K562 (cell line): ENCODE measurements around the gene ATP7B. TPM values are rescaled to one million over a fixed set of nuclear protein-coding genes. Genes with fewer than 3 reads are reported as not detected.
A peak's percentile ranks its signal among the peaks of the same experiment; 100 is the strongest.

Experiments used
- ETV1 ChIP-seq: fragments of 450-650 bp; conservative IDR thresholded peaks from 2 replicates; pipeline ENCODE4 v1.6.1; 2016; ENCODE audit warnings: missing genetic modification characterization, control low read depth, low read depth, missing compliant biosample characterization
- MBD2 ChIP-seq: sonication (generic); IDR thresholded peaks from 2 replicates; pipeline ENCODE4 v1.6.1; 2016; ENCODE audit warnings: low read depth, borderline replicate concordance
- PRMT5 ChIP-seq: sonication (generic); formaldehyde crosslinking; IDR thresholded peaks from 2 replicates; pipeline ENCODE4 v1.5.0; 2020; ENCODE audit warnings: missing genetic modification reagents
- PTRF ChIP-seq: fragments of 450-650 bp; IDR thresholded peaks from 2 replicates; pipeline ENCODE4 v1.6.1; 2016; ENCODE audit warnings: mild to moderate bottlenecking, missing genetic modification characterization, missing compliant biosample characterization
- RBM34 ChIP-seq: fragments of 200-400 bp; formaldehyde crosslinking; IDR thresholded peaks from 2 replicates; pipeline ENCODE4 v1.6.1; 2018; ENCODE audit warnings: low read length, borderline replicate concordance; ENCODE audit not compliant: insufficient read depth
- REST ChIP-seq, 2 experiments: fragments of 450-650 bp; formaldehyde crosslinking in 1 of 2; IDR thresholded peaks; 2 replicates each; pipeline versions ENCODE4 v1.4.0 to v1.6.1; 2014 to 2020; ENCODE audit warnings: mild to moderate bottlenecking in 2 of 2, borderline replicate concordance in 1 of 2, low read depth in 1 of 2
- RHOXF2B ChIP-seq: fragments of 250-450 bp; sonication (Bioruptor Pico); conservative IDR thresholded peaks from 2 replicates; pipeline ENCODE4 v1.5.1; 2021
- SMAD3 ChIP-seq: fragments of 450-650 bp; formaldehyde crosslinking; conservative IDR thresholded peaks from 2 replicates; pipeline ENCODE4 v1.4.0; 2020; ENCODE audit warnings: mild to moderate bottlenecking
- SREBF2 ChIP-seq: sonication (generic); formaldehyde crosslinking; IDR thresholded peaks from 2 replicates; pipeline ENCODE4 v1.4.0; 2020; ENCODE audit warnings: mild to moderate bottlenecking, missing genetic modification reagents
- TEAD4 ChIP-seq, 2 experiments: sonication (generic) in 1 of 2; formaldehyde crosslinking in 1 of 2; IDR thresholded peaks; 2 replicates each; pipeline versions ENCODE4 v1.6.1 to v1.8.0; 2012 to 2022; ENCODE audit warnings: borderline replicate concordance in 1 of 2, inconsistent platforms in 1 of 2, low read length in 1 of 2, mild to moderate bottlenecking in 1 of 2, missing genetic modification reagents in 1 of 2
- TFAM ChIP-seq: fragments of 250-450 bp; sonication (Bioruptor Pico); conservative IDR thresholded peaks from 2 replicates; pipeline ENCODE4 v1.5.0; 2021; ENCODE audit warnings: mild to moderate bottlenecking, moderate library complexity
- WHSC1 ChIP-seq: IDR thresholded peaks from one replicate; pipeline ENCODE4 v1.6.1; 2012; ENCODE audit warnings: low read length, control low read depth, inconsistent platforms
- ZEB2 ChIP-seq: fragments of 450-650 bp; IDR thresholded peaks from 2 replicates; pipeline ENCODE4 v1.6.1; 2016
- ZNF253 ChIP-seq: fragments of 250-450 bp; sonication (Bioruptor Pico); conservative IDR thresholded peaks from 2 replicates; pipeline ENCODE4 v1.6.1; 2021; ENCODE audit warnings: mild to moderate bottlenecking
- polyA plus RNA-seq, 8 experiments: library from polyadenylated mRNA; depleted of rRNA in 4 of 8; stranded (reverse) in 5 of 8; unstranded in 3 of 8; fragments of >200 nt; fragmentation: Nextera tagmentation in 2 of 8; fragmentation: Illumina TruSeq in 1 of 8; extraction: Ambion mirVana in 2 of 8; extraction: Trizol in 1 of 8; gene quantifications; 2 replicates each; pipeline versions ENCODE4 v1.2.1 to v1.2.3, GENCODE V29; 2011 to 2014; ENCODE audit warnings: inconsistent platforms in 1 of 8, missing spikeins in 1 of 8
- total RNA-seq, 7 experiments: library from RNA; depleted of rRNA in 6 of 7; stranded (reverse); fragments of >200 nt in 6 of 7; fragmentation: Illumina TruSeq in 2 of 7; extraction: Trizol in 2 of 7; gene quantifications; 2 replicates each; pipeline versions ENCODE4 v1.2.1 to v1.2.3, GENCODE V29; 2011 to 2021; ENCODE audit warnings: low replicate concordance in 1 of 7
- TF ChIP-seq, protein P1 (sequence below): fragments of 250-450 bp; sonication (Bioruptor Pico); IDR thresholded peaks from 2 replicates; pipeline ENCODE4 v1.4.0; 2020

ATP7B gene
- total and polyA plus RNA-seq, 9 of the 15 experiments (the other 6 are each of a cell fraction or from before 2014, with no cell fraction given) = 1.1 to 20.4 (median 8.5) TPM

- no peak for TF ChIP-seq ETV1 (tag)
- TF ChIP-seq PRMT5 (CRISPR knock-in tag) = no peak
- TF ChIP-seq RBM34 = no peak
- peak; percentile 71 for TF ChIP-seq TEAD4 (IDR thresholded peaks at IDR 0.05; ENCODE audit: low read length)
- TF ChIP-seq TEAD4 (CRISPR knock-in tag; IDR thresholded peaks at IDR 0.05; ENCODE audit: borderline replicate concordance) = no peak
- TF ChIP-seq SMAD3 = no peak
- TF ChIP-seq, protein P1, sequence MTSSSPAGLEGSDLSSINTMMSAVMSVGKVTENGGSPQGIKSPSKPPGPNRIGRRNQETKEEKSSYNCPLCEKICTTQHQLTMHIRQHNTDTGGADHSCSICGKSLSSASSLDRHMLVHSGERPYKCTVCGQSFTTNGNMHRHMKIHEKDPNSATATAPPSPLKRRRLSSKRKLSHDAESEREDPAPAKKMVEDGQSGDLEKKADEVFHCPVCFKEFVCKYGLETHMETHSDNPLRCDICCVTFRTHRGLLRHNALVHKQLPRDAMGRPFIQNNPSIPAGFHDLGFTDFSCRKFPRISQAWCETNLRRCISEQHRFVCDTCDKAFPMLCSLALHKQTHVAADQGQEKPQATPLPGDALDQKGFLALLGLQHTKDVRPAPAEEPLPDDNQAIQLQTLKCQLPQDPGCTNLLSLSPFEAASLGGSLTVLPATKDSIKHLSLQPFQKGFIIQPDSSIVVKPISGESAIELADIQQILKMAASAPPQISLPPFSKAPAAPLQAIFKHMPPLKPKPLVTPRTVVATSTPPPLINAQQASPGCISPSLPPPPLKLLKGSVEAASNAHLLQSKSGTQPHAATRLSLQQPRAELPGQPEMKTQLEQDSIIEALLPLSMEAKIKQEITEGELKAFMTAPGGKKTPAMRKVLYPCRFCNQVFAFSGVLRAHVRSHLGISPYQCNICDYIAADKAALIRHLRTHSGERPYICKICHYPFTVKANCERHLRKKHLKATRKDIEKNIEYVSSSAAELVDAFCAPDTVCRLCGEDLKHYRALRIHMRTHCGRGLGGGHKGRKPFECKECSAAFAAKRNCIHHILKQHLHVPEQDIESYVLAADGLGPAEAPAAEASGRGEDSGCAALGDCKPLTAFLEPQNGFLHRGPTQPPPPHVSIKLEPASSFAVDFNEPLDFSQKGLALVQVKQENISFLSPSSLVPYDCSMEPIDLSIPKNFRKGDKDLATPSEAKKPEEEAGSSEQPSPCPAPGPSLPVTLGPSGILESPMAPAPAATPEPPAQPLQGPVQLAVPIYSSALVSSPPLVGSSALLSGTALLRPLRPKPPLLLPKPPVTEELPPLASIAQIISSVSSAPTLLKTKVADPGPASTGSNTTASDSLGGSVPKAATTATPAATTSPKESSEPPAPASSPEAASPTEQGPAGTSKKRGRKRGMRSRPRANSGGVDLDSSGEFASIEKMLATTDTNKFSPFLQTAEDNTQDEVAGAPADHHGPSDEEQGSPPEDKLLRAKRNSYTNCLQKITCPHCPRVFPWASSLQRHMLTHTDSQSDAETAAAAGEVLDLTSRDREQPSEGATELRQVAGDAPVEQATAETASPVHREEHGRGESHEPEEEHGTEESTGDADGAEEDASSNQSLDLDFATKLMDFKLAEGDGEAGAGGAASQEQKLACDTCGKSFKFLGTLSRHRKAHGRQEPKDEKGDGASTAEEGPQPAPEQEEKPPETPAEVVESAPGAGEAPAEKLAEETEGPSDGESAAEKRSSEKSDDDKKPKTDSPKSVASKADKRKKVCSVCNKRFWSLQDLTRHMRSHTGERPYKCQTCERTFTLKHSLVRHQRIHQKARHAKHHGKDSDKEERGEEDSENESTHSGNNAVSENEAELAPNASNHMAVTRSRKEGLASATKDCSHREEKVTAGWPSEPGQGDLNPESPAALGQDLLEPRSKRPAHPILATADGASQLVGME (CRISPR knock-in tag) = no peak
- no peak for TF ChIP-seq REST (IDR thresholded peaks at IDR 0.05; ENCODE audit: borderline replicate concordance)
- TF ChIP-seq REST (CRISPR knock-in tag; IDR thresholded peaks at IDR 0.05; ENCODE audit: low read depth) = no peak
- peak; percentile 81 for TF ChIP-seq ZEB2
- TF ChIP-seq MBD2 = no peak
- no peak for TF ChIP-seq RHOXF2B (CRISPR knock-in tag)
- TF ChIP-seq WHSC1 = no peak
- no peak for TF ChIP-seq TFAM (CRISPR knock-in tag)
- TF ChIP-seq PTRF (tag) = no peak
- no peak for TF ChIP-seq SREBF2 (CRISPR knock-in tag)
- no peak for TF ChIP-seq ZNF253 (CRISPR knock-in tag)
Observed at GRCh38 chr13:51997641-51998330, 13.5 kb downstream of the ATP7B start (continued).
